GM18526 (cell line): ENCODE measurements around the gene ZNF845.

Experiments used
- POLR2A ChIP-seq: IDR thresholded peaks from 3 replicates; pipeline ENCODE4 v1.6.1; 2011; ENCODE audit not compliant: insufficient read length; ENCODE audit errors: extremely low read depth

Gene ZNF845

DNA sequence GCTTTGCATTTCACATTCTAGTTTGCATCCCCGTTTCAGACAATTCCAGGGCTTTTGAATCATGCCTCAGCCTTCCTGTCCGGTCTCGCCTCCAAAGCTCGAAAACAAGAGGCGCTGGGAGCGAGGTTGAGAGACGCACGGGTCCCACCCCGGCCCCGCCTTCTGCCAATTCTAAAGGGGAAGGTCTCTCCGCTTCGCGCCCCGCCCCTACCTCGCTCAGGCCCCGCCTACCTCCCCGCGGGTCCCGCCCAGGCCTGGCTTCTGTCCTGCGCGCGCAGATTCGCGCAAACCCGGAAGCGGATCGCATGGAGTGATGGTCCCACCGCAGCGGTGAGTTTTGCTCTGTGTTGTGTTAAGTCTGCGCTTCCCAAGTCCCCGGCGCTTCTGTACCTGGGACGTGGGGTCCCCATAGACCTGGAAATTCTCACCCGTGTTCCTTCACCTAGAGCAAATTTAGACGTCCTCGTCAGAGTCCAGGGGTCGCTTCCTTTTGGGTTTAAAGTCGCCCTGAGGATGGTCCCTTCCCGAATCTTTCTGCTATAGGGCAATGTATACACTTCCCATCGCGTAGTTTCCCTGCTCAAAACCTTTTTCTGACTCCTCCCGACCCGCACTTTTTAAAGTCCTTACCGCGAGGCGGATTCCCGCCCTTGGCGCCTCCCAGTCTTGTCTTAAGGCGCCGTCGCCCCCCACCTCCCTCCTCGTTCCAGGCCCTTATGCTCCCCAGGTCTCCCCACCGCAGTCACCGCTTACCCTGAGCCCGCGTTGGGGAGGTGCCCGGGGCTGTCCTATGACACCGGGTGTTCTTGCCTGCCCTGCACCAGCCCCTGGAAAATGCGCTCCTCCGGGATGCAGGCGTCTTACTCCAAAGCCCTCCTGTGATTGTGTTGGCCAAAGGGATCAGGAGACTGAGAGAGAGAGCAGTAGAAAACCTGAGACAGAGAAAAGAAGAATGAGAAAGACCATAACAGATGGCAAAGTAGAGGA is at the start of gene ZNF845:
Gene ZNF845 (plus strand): TSS at position 287 of the 987 bp plus-strand sequence. CDS start 7,559 bp downstream, outside the sequence.
- peak; percentile 82 for TF ChIP-seq POLR2A

DNA sequence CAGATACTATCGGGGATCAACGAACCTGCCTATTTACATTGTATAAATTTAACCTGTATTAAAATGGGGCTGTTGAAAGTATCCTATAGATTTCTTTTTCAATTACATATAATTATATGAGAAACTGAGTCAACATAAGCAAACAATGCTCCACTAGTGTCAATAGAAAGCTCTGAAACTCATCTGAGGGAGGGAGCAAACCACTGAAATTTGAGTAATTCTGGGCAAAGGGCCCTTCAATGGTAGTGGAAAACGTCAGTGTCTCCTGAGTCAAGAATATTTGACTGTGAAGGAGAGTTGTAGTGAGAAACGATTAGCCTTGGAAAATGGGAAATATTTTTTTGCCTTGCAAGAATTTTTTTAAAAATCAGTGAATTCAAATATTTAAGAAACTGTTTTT is 48.5 kb upstream of the ZNF845 start:
- TF ChIP-seq POLR2A: no peak

DNA sequence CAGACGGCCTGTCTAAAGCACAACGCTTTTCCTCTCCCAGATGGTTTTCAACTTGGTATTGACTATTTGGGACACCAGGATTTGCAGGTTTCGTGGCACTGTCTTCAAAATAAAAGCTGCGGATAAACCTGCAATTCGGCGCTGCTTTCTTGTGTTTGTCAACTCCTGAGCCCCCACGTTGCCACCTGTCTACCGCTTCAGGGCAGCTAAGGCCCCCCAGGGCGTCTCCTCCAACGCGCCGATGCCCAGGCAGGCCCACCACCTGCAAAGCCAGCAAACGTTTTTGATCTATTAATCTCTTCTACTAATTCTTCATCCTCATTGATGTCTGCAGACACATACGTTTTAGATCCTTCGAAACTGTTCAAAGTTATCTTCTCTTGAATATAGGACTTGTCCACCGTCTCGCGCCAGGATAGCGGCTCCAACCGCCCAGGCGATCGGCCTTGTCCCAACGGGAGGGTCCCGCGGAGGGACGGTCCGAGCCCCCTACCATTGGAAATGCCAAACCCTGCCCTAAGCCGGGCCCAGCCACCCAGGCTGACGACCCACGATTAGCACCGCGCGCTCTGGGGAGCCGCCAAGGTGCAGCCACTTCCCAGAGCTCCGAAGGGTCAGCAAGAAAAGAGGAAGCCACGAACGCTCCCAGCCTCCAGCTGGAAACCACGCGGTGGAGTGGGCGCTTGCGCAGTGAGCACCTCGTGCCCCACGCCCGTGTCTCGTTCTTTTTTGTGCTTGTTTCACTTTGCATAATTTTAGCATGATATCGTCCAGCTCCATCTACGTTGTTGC is 42.6 kb upstream of the ZNF845 start:
- no peak for TF ChIP-seq POLR2A

DNA sequence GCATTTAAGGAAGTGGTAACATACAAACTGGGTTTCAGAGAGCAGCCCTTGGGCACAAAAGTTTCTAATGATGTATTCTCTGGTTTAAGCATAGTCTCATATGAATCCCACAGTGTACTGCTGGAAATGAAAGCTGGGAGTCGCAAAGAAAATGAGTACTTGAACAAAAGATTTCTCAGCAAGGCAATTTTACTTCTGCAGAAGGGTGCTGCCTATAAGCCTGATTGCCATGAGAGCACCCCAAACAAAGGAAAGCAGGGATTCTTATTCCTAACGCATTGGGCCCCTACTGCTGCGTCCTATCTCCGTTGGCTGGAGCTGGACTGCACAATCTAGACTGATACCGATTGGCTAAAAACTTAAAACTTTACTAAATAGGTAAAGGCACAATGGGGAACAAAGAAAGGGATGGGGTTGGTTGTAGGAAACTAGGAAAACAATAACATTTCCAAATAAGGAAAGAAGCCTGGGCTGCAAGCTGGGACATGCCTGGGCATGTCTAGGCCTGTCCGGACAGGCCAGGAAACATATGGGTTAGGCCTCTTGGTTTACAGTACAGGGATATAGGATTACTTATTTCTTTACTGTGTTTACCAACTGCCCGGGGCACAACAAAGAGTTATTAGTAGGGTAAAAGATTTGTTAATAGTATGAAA is 38.6 kb upstream of the ZNF845 start:
- TF ChIP-seq POLR2A: no peak

DNA sequence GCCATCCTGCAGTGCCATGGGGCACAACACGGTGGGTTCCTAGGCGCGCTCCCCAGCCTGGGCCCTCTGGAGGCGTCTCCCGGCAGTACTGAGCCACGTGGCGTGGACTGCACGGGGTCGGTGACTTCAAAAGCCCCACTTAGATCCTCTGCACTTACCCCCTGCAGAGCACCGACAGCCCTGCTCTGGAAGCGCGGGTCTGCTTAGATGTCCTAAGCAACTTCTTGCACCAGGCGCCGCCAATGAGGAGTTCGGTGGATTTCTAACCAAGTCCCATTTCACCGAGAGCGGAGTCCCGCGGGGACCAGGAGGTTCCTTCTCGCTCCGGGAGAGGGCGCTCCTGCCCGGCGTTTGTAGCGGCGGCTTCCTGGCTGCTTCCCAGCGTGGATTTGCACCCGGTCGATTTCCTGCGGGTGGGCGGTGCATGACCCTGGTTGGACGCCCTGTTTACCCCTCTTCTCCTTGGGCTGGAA is 25.2 kb upstream of the ZNF845 start:
- no peak for TF ChIP-seq POLR2A

DNA sequence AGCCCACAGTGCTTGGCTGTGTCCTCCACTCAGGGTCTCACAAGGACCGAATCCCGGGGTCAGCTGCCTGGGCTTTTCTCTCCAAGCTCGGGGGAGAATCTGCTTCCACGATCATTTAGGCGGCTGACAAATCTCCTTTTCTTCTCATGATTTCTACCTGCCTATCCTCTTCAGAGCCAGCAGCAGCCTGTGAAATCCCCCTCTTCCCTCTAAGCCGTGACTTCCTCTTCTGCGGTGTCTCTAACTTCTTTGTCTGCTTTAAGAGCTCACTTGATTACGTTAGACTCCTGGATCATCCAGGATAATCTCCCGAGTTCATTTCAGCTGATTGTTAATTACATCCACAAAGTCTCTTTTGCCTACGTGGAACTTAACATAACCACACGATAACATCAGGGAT is 22.5 kb upstream of the ZNF845 start:
- TF ChIP-seq POLR2A: no peak

DNA sequence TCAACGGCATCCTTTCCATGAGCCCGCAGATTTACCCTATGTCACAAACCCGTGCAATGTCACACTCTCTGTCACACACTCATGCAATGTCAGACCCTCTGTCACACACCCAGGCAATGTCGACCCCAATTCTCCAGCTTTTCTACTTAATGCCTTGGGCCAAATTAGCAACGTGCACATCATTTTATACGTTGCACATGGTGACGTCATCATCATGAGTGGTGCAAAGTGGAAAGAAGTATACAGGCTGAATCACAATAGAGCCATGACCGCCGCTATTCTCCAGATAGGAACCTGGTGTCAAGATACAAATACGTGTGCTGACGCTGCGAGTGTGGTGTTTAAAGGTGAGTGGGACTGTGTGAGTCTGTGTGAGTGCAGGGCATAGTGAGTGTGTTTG is 21.7 kb upstream of the ZNF845 start:
- TF ChIP-seq POLR2A: no peak

DNA sequence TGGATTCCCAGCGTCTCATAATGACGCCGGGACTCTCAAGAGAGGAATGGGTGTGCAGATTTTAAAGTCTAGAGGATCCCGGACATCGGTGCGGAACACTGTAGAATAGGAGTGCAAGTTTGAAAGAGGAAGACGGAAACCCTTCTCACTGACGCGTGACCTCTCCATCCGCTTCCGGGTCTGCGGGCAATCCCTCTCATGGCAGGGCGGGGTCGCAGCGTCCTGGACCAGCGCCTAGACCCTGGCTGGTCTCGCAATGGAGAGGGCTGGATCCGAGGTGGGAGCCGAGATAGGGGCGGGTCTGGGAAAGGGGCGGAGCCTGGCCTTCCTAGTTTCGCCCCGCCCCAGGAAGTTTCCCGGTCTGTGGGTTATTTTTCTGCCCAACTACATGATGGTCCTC is 4.6 kb upstream of the ZNF845 start:
- TF ChIP-seq POLR2A: no peak

DNA sequence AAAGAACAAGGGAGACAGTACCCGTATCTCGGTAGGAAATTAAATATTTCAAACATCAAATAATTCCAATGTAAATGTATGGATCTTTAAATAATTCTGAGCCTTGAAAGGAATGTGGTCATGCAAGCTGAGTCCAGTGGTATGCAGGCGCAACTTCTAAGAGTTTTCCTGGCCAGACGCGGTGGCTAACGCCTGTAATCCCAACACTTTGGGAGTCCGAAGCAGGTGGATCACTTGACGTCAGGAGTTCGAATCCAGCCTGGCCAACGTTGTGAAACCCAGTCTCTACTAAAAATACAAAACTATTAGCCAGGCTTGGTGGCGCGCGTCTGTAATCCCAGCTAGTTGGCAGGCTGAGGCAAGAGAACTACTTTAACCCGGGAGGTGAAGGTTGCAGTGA is 1.1 kb upstream of the ZNF845 start:
- TF ChIP-seq POLR2A: no peak

DNA sequence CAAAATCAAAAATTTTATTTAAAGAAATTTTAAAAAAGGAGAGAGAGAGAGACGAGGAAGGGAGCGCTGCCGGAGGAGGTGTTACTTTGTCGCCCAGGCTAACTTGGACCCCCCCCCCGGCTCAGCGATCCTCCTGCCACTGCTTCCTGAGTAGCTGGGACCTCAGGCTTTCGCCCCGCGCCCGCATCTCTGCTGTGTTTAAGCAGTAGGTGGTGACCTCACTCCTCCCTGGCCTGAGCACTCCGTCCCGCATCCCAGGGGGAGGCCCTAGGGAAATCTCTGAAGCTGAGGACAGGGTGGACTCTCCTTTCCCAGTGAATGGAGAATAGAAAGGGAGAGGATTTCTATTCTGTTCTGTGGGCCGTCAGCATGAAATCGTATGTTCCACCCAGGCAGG is 485 bp upstream of the ZNF845 start:
- no peak for TF ChIP-seq POLR2A

DNA sequence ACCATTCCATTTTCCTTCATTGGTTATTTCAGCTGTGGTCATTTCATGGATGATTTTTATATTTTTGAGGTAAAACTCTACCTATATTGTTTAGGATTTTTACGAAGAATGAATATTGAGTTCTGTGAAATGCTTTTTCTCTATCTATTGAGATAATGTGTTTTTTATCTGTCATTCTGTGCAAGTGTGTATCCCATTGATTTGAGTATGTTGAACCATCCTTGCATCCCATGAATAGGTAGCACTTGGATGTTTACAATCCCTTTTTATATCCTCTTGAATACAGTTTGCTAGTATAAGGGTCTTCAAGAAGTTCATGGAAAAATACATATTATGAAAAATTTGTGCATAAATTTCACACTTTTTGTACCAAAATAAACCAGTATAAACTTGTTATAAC is 22.2 kb downstream of the ZNF845 start:
- TF ChIP-seq POLR2A: no peak

DNA sequence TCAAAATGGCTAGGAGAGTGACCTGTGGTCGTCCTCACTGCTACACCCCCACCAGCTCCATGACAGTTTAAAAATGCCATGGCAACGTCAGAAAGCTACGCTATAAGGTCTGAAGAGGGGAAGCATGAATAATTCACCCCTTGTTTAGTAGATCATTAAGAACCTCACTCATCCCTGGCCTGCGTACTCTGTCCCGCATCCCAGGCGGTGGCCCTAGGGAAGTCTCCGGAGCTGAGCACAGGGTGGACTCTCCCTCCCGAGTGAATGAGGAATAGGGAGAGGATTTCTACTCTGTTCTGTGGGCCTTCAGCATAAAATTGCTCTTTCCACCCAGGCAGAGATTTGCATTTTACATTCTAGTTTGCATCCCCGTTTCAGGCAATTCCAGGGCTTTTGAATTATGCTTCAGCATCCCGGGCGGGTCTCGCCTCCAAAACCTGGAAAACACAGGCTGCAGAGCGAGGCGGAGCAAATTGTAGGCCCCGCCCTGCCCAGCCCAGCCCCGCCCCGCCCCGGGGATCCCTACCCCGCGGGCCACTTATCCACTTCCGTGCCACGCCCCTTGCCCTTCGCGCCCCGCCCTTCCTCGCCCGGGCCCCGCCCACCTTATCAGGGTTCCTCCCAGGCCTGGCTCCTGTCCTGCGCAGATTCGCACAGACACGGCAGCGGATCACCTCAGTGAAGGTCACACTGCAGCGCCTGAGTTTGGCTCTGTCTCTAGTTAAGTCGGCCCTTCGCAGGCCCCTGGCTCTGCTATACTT is 24.5 kb downstream of the ZNF845 start:
- TF ChIP-seq POLR2A: no peak

DNA sequence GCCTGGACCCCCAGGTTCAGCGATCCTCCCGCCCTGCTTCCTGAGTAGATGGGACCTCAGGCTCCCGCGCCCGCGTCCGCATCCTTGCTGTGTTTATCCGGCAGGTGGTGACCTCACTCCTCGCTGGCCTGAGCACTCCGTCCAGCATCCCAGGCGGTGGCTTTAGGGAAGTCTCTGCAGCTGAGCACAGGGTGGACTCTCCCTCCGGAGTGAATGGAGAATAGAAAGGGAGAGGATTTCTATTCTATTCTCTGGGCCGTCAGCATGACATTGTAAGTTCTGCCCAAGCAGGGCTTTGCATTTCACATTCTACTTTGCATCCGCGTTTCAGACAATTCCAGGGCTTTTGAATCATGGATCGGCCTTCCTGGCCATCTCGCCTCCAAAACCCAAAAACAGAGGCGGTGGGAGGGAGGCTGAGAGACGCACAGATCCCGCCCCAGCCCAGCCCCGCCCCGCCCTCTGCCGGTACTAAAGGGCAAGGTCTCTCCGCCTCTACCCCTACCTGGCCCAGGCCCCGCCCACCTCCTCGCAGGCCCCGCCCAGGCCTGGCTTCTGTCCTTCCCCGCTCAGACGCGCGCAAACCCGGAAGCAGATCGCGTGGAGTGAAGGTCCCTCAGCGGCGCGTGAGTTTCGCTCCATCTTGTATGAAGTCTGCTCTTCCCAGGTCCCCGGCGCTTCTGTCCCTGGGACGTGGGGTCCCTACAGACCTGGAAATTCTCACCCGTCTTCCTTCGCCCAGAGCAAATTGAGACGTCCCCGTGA is 31.8 kb downstream of the ZNF845 start, which contains the start of gene ZNF525:
Gene ZNF525 (plus strand): TSS at position 572 of the 765 bp plus-strand sequence. CDS start 6,577 bp downstream, outside the sequence.
- peak; percentile 92 for TF ChIP-seq POLR2A
